GM12878 (cell line): ENCODE data around the gene RABL3. TPM values are rescaled to one million over a fixed set of nuclear protein-coding genes. Genes with fewer than 3 reads are reported as not detected.
A peak's percentile ranks its signal among the peaks of the same experiment; 100 is the strongest.

Experiments used
- CBFB ChIP-seq: IDR thresholded peaks from 2 replicates; pipeline ENCODE4 v1.6.1; 2016; ENCODE audit warnings: antibody characterized with exemption, low read depth
- CEBPB ChIP-seq, 2 experiments: fragments of 150-350 bp in 1 of 2; IDR thresholded peaks; 2 replicates each; pipeline ENCODE4 v1.6.1; 2012 to 2014; ENCODE audit warnings: low read depth in 2 of 2, low read length in 2 of 2, borderline replicate concordance in 1 of 2, inconsistent platforms in 1 of 2
- EP300 ChIP-seq, 2 experiments: fragments of 150-350 bp in 1 of 2; IDR thresholded peaks; 2 replicates each; pipeline ENCODE4 v1.6.1; 2011 to 2012; ENCODE audit warnings: low read depth in 2 of 2, low read length in 2 of 2, borderline replicate concordance in 1 of 2, improper control_type of control experiment in 1 of 2, inconsistent platforms in 1 of 2; ENCODE audit not compliant: control insufficient read depth in 1 of 2
- ESRRA ChIP-seq: IDR thresholded peaks from 2 replicates; pipeline ENCODE4 v1.6.1; 2012; ENCODE audit warnings: mild to moderate bottlenecking, low read length, improper control_type of control experiment
- FOXK2 ChIP-seq: fragments of 450-650 bp; IDR thresholded peaks from 2 replicates; pipeline ENCODE4 v1.6.1; 2017; ENCODE audit warnings: mild to moderate bottlenecking, moderate library complexity
- HDAC6 ChIP-seq: fragments of 200-600 bp; sonication (generic); IDR thresholded peaks from one replicate; pipeline ENCODE4 v1.8.0; 2017; ENCODE audit warnings: antibody characterized with exemption; ENCODE audit not compliant: unreplicated experiment
- JUNB ChIP-seq: IDR thresholded peaks from 2 replicates; pipeline ENCODE4 v1.6.1; 2016; ENCODE audit warnings: antibody characterized with exemption, mild to moderate bottlenecking
- KAT2A ChIP-seq: conservative IDR thresholded peaks from 2 replicates; pipeline ENCODE4 v1.6.1; 2011; ENCODE audit warnings: low read depth, low read length; ENCODE audit not compliant: control insufficient read depth
- KLF5 ChIP-seq: fragments of 450-650 bp; IDR thresholded peaks from 2 replicates; pipeline ENCODE4 v1.6.1; 2014; ENCODE audit warnings: mild to moderate bottlenecking; ENCODE audit not compliant: partially characterized antibody
- MEF2B ChIP-seq: fragments of 450-650 bp; IDR thresholded peaks from 2 replicates; pipeline ENCODE4 v1.6.1; 2018; ENCODE audit warnings: mild to moderate bottlenecking, moderate library complexity; ENCODE audit not compliant: partially characterized antibody, poor library complexity, severe bottlenecking
- MTA2 ChIP-seq: fragments of 450-650 bp; IDR thresholded peaks from 2 replicates; pipeline ENCODE4 v1.6.1; 2016; ENCODE audit warnings: low read depth, mild to moderate bottlenecking, moderate library complexity
- NBN ChIP-seq: fragments of 450-650 bp; IDR thresholded peaks from 2 replicates; pipeline ENCODE4 v1.6.1; 2016
- NFYA ChIP-seq: IDR thresholded peaks from 2 replicates; pipeline ENCODE4 v1.6.1; 2011; ENCODE audit warnings: low read depth, mild to moderate bottlenecking, low read length, improper control_type of control experiment, borderline replicate concordance
- POLR2AphosphoS2 ChIP-seq: IDR thresholded peaks from 2 replicates; pipeline ENCODE4 v1.6.1; 2011; ENCODE audit warnings: low read depth, mild to moderate bottlenecking, low read length, improper control_type of control experiment, moderate library complexity
- RFX5 ChIP-seq: IDR thresholded peaks from 2 replicates; pipeline ENCODE4 v1.6.1; 2011; ENCODE audit warnings: low read depth, low read length, improper control_type of control experiment
- SMC3 ChIP-seq: IDR thresholded peaks from 2 replicates; pipeline ENCODE4 v1.6.1; 2011; ENCODE audit warnings: low read length, improper control_type of control experiment, borderline replicate concordance
- SP1 ChIP-seq: IDR thresholded peaks from one replicate; pipeline ENCODE4 v1.6.1; 2011; ENCODE audit warnings: low read depth, low read length
- polyA plus RNA-seq, 11 experiments: library from polyadenylated mRNA; depleted of rRNA in 4 of 11; unstranded in 6 of 11; stranded (reverse) in 5 of 11; fragments of >200 nt; fragmentation: Nextera tagmentation in 4 of 11; fragmentation: Illumina TruSeq in 1 of 11; extraction: Ambion mirVana in 4 of 11; extraction: Trizol in 1 of 11; gene quantifications; 1 replicate in 1 of 11; 2 replicates in 10 of 11; pipeline versions ENCODE4 v1.2.1 to v1.2.3, GENCODE V29; 2011 to 2016; ENCODE audit warnings: inconsistent platforms in 2 of 11, missing spikeins in 2 of 11, low read depth in 1 of 11
- total RNA-seq, 4 experiments: library from RNA; depleted of rRNA in 3 of 4; stranded (reverse); fragments of >200 nt in 3 of 4; fragmentation: Illumina TruSeq in 1 of 4; extraction: Trizol in 1 of 4; gene quantifications; 2 replicates each; pipeline versions ENCODE4 v1.2.1 to v1.2.3, GENCODE V29; 2013 to 2021
- TF ChIP-seq, protein P1 (sequence below): fragments of 450-650 bp; IDR thresholded peaks from 2 replicates; pipeline ENCODE4 v1.6.1; 2017; ENCODE audit warnings: mild to moderate bottlenecking, moderate library complexity
- TF ChIP-seq, protein P2 (sequence below): IDR thresholded peaks from 2 replicates; pipeline ENCODE4 v1.6.1; 2011; ENCODE audit warnings: borderline replicate concordance, low read depth, mild to moderate bottlenecking, moderate library complexity, low read length; ENCODE audit not compliant: insufficient read depth, poor library complexity, severe bottlenecking
- TF ChIP-seq, protein P3 (sequence below), 3 experiments: IDR thresholded peaks in 2 of 3; conservative IDR thresholded peaks in 1 of 3; 2 replicates each; pipeline ENCODE4 v1.5.1; 2011; ENCODE audit warnings: low read depth in 3 of 3, low read length in 3 of 3, mild to moderate bottlenecking in 3 of 3, control low read depth in 2 of 3, moderate library complexity in 2 of 3, inconsistent platforms in 1 of 3, mixed read lengths in 1 of 3; ENCODE audit not compliant: control insufficient read depth in 2 of 3, insufficient read depth in 1 of 3; ENCODE audit errors: extremely low read depth in 1 of 3
- TF ChIP-seq, protein P4 (sequence below): fragments of 450-650 bp; IDR thresholded peaks from 2 replicates; pipeline ENCODE4 v1.6.1; 2017; ENCODE audit warnings: mild to moderate bottlenecking

The RABL3 gene
- total and polyA plus RNA-seq, 10 of the 15 experiments (the other 5 are each of a cell fraction or from before 2014, with no cell fraction given) = 10.5 to 38.0 (median 25.2) TPM

DNA sequence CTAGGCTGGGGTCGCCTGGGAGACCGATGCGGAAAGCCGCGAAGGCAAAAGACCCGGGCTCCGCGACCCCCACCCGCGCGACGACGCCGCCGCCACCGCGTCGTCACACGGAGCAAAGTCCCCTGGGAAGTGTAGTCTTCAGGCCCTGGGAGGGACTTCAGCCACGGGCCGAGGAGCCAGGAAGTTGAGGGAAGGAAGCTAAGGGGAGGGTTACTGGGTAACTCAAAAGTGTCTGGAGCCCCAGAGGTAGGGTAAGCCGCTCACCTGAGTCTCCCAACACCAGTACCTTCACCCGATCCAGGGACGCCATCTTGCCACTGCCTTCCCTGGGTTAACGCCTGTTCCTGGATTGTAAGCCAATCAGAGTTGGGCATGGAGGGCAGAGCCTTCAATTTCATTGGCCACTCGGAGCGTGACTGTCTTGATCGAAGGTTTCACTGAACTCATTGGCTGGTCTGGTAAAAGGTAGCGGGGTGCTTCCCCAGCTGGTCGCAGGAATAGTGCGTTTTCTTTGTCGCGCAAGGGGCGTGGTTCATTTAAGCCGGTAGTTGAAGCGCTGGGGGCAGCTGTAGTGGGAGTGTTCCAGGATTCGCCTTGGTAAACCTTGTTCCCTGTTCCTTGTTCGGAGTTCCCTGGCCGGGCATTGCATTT is at the start of gene RABL3, which contains the start of gene GTF2E1 (continued):
- TF ChIP-seq HDAC6 (no peak), KLF5 (no peak), CBFB (peak; percentile 50; the same call in 1 of the 2 replicates), KAT2A (no peak), JUNB (no peak), RFX5 (peak; percentile 84), NFYA (peak; percentile 73), MEF2B (peak; percentile 70), SMC3 (no peak), FOXK2 (no peak), ESRRA (no peak), CEBPB (IDR thresholded peaks at IDR 0.05; ENCODE audit: borderline replicate concordance in 1 of 2, low read depth in 2 of 2, low read length in 2 of 2) (no peak), EP300 (IDR thresholded peaks at IDR 0.05; ENCODE audit: borderline replicate concordance in 1 of 2, control insufficient read depth in 1 of 2, low read depth in 2 of 2, low read length in 2 of 2) (0 out of 4 replicates have a peak, but pooled peaks of 1 of the 2 experiments have one; percentile 14), SP1 (peak; percentile 91), NBN (peak; percentile 74), POLR2AphosphoS2 (peak; percentile 78; the same call in 1 of the 2 replicates), MTA2 (no peak)
- TF ChIP-seq, protein P1, sequence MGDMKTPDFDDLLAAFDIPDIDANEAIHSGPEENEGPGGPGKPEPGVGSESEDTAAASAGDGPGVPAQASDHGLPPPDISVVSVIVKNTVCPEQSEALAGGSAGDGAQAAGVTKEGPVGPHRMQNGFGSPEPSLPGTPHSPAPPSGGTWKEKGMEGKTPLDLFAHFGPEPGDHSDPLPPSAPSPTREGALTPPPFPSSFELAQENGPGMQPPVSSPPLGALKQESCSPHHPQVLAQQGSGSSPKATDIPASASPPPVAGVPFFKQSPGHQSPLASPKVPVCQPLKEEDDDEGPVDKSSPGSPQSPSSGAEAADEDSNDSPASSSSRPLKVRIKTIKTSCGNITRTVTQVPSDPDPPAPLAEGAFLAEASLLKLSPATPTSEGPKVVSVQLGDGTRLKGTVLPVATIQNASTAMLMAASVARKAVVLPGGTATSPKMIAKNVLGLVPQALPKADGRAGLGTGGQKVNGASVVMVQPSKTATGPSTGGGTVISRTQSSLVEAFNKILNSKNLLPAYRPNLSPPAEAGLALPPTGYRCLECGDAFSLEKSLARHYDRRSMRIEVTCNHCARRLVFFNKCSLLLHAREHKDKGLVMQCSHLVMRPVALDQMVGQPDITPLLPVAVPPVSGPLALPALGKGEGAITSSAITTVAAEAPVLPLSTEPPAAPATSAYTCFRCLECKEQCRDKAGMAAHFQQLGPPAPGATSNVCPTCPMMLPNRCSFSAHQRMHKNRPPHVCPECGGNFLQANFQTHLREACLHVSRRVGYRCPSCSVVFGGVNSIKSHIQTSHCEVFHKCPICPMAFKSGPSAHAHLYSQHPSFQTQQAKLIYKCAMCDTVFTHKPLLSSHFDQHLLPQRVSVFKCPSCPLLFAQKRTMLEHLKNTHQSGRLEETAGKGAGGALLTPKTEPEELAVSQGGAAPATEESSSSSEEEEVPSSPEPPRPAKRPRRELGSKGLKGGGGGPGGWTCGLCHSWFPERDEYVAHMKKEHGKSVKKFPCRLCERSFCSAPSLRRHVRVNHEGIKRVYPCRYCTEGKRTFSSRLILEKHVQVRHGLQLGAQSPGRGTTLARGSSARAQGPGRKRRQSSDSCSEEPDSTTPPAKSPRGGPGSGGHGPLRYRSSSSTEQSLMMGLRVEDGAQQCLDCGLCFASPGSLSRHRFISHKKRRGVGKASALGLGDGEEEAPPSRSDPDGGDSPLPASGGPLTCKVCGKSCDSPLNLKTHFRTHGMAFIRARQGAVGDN = no peak
- TF ChIP-seq, protein P2, sequence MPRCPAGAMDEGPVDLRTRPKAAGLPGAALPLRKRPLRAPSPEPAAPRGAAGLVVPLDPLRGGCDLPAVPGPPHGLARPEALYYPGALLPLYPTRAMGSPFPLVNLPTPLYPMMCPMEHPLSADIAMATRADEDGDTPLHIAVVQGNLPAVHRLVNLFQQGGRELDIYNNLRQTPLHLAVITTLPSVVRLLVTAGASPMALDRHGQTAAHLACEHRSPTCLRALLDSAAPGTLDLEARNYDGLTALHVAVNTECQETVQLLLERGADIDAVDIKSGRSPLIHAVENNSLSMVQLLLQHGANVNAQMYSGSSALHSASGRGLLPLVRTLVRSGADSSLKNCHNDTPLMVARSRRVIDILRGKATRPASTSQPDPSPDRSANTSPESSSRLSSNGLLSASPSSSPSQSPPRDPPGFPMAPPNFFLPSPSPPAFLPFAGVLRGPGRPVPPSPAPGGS = no peak
- TF ChIP-seq, protein P3, sequence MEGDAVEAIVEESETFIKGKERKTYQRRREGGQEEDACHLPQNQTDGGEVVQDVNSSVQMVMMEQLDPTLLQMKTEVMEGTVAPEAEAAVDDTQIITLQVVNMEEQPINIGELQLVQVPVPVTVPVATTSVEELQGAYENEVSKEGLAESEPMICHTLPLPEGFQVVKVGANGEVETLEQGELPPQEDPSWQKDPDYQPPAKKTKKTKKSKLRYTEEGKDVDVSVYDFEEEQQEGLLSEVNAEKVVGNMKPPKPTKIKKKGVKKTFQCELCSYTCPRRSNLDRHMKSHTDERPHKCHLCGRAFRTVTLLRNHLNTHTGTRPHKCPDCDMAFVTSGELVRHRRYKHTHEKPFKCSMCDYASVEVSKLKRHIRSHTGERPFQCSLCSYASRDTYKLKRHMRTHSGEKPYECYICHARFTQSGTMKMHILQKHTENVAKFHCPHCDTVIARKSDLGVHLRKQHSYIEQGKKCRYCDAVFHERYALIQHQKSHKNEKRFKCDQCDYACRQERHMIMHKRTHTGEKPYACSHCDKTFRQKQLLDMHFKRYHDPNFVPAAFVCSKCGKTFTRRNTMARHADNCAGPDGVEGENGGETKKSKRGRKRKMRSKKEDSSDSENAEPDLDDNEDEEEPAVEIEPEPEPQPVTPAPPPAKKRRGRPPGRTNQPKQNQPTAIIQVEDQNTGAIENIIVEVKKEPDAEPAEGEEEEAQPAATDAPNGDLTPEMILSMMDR (IDR thresholded peaks at IDR 0.05 in 2 of 3, conservative IDR thresholded peaks at IDR 0.05 in 1 of 3; ENCODE audit: control insufficient read depth in 2 of 3, extremely low read depth in 1 of 3, insufficient read depth in 1 of 3, low read depth in 3 of 3, low read length in 3 of 3) = no peak
- TF ChIP-seq, protein P4, sequence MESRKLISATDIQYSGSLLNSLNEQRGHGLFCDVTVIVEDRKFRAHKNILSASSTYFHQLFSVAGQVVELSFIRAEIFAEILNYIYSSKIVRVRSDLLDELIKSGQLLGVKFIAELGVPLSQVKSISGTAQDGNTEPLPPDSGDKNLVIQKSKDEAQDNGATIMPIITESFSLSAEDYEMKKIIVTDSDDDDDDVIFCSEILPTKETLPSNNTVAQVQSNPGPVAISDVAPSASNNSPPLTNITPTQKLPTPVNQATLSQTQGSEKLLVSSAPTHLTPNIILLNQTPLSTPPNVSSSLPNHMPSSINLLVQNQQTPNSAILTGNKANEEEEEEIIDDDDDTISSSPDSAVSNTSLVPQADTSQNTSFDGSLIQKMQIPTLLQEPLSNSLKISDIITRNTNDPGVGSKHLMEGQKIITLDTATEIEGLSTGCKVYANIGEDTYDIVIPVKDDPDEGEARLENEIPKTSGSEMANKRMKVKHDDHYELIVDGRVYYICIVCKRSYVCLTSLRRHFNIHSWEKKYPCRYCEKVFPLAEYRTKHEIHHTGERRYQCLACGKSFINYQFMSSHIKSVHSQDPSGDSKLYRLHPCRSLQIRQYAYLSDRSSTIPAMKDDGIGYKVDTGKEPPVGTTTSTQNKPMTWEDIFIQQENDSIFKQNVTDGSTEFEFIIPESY = no peak
